ENCODE data around the gene SPC24.

SPC24 gene, protein sequence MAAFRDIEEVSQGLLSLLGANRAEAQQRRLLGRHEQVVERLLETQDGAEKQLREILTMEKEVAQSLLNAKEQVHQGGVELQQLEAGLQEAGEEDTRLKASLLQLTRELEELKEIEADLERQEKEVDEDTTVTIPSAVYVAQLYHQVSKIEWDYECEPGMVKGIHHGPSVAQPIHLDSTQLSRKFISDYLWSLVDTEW

DNA sequence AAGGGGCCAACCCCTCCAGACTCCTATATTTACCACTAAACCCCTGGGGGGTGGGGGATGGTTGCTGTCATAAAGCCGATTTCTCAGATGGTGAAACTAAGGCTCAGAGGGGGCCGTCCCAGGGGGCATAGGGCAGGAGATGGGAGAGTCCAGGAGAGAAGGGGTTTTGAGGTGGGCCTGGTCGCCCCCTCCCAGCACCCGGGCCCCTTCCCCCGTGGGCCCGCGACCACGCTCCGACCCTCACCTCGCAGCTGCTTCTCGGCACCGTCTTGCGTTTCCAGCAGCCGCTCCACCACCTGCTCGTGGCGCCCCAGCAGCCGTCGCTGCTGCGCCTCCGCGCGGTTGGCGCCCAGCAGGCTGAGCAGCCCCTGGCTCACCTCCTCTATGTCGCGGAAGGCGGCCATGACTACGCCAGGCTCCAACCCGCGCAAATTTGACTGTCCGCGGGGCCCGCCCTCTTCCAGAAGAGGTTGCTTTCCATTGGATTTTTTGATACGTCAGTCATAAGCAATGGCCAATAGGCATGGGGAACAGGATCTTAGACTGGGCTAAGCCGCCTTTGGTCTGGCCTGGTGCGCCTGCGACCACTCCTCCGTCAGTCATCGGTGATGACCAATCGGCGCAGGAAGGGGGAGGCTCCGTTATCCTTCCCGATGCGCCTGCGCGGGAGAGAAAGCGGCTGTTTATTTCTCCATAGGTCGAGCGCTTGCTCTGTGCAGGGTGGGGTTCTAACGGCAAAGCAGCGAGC, at the start of gene SPC24:
TSS of gene SPC24 (minus strand) at position 410 of the 748 bp plus-strand sequence. CDS start at position 404, 6 bp downstream.
- peak; percentile 70 to 85 (median 82) for DNase-seq (ENCODE audit: low read depth in 2 of 3, low spot score in 2 of 3)

DNA sequence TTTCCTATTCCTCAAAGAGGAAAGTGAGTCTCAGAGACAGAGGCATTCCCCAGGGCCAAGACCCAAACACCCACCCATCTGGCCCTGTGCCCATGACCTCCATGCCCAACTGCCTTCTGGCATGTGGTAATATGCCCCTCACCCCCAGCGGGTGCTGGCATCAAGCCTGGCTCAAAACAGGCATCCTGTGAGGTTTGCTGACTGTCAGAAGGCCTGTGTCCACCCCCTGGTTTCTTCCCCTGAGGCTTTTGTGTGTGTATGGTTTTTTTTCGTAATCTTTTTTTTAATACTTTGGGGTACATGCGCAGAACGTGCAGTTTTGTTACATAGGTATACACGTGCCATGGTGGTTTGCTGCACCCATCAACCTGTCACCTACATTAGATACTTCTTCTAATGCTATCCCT, 49.4 kb upstream of the SPC24 start:
- DNase-seq (ENCODE audit: low read depth in 2 of 3, low spot score in 2 of 3), result no peak

DNA sequence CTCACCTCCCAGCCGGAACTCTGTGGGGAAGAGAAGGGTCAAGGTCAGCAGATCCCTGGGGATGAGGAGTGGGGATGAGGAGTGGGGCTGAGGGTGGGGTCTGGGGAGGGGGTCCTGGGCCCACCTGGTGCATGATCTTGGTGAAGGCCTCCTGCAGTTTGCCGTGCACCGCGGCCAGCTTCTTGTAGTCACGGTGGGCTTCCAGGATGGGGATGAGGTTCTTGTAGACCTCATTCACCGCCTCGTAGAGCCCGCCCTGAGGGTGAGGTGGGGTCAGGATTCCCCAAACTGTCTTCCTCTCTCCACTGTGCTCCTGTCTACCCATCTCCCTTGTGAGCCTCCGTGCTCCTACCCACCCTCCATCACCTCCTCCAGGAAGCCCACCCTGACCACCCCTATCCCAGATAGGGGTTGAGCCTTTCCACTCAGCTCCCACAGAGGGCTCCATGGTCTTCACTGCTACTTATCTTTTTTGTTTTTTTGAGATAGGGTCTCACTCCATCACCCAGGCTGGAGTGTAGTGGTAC, 48.6 kb upstream of the SPC24 start:
- DNase-seq (ENCODE audit: low read depth in 2 of 3, low spot score in 2 of 3), result no peak

DNA sequence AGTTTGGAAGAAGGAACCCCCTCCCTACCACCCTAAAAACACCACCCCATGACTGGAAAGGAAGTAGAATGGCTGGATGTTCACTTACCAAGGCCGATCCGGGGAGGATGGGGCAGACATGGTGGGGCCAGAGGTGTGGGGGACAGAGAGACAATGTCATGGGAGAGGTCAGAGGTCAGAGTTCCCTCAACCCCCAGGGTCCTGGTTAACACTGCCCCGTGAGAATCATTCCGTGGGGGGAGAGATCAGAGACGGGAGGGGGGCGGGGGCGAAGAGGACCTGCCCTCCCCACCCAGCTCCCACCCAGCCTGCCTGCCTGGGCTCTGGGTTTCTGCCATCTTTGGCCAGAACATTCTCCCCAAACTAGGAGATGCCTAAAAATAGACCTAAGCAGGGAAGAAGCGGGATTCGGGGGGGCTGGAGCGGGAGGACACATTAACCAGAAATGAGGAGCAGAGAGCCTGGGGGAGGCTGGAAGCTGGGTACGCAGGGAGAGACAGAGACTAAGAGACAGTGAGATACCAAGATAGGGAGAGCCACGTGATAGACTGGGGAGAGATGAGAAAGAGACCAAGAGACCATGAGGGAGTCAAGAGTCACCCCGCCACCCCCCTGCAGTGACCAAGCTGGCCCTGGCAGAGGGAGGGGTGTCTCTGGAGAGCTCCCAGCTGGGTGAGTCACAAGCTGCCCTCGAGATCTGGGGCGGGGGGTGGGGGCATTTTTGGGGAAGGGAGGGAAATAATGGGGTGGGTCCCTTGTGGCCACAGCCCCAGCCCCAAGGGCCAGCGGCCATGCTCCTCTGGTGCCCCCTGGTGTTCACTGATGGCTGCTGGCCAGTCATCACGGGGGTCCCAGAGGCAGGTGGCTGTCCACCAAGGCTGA, 47.9 kb upstream of the SPC24 start:
- no peak for DNase-seq (ENCODE audit: low read depth in 2 of 3, low spot score in 2 of 3)

DNA sequence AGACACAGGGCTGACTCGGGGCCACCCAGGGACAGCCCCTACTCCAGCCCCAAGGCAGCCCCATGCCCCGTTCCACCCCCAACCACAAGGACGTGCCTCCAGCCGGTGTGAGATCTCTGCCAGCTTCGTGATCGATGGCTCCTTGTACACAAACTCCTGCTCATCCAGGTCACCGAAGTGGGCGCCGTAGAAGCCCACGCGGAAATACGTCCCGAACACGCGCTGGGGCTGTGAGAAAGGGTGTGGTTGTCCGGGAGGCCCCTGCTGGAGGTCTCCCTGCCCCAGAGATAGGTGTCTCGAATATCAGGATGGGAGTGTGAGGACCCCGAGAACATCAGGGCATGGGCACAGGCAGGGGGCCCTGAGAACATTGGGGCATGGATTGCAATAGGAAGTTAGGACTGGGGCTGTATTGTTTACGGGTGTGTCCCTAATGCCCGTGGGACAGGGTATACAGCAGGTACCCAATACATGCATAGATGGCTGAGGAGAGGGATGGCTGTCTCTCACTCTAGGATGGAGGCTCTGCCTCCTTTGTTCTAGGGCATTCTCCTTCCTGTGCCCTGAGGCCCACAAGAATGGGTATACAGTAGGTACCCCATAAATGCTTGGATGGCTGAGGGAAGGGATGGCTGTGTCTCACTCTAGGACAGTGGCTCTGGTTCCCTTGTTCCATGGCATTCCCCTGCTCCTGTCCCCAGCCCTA, 47.1 kb upstream of the SPC24 start:
- no peak for DNase-seq (ENCODE audit: low read depth in 2 of 3, low spot score in 2 of 3)

DNA sequence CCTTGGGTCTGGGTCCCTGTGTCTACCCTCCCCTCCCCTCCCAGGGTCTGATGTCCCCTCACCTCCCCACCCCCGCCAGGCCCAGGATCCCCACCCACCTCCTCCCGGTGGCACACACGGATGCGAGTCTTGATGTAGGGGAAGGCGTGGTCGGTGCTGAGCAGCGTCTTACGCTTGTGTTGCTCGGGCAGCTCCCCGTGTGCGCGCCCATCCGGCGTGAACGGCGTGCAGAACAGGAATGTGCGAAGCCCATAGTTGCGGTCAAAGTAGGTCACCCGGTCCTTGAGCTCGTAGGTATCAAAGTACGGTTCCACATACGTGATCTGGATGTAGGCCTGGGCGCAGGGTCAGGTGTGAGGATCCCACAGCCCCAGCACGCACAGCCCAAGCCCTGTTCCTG, 46.2 kb upstream of the SPC24 start:
- DNase-seq (ENCODE audit: low read depth in 2 of 3, low spot score in 2 of 3), result no peak

DNA sequence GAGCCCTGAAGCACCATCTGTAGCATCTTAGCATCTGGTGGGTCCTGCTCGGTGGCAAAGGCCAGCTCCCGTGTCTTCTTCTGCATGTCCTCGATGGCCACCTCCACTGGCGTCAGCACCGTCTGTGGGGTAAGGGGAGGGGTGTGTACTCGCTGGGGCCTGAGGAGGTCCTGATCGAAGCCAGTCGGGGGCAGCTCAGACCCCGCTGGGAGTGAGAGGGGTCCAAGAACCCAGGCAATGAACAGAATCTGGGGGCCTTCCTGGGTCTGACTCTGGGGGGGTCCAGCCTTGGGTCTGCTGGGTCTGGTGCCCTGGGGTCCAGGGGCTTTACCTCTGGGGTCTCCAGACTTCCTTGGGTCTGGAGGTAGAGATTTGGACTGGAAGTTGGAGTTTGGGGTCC, 45.3 kb upstream of the SPC24 start:
- no peak for DNase-seq (ENCODE audit: low read depth in 2 of 3, low spot score in 2 of 3)

DNA sequence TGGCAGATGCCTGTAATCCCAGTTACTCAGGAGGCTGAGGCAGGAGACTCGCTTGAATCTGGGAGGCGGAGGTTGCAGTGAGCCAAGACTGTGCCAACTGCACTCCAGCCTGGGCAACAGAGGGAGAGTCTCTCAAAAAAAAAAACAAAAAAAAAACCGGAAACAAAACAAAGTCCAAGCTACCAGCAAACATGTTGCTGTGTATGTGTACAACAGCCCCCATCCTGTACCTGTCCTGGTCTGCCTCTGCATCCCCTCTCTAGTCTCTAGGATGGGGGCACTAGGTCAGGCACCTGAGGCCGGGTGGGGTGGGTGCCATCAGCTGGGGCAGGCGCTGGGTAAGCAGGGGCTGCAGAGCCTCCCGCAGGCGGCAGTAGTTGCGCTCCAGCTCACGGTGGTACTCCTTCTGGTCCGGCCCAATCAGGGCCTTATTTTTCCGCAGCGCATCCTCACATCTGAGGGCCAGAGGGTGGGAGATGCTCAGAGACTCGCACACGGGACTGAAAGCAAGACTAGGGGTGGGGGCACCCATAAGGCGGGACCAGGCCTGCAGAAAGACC, 44.5 kb upstream of the SPC24 start:
- no peak for DNase-seq (ENCODE audit: low read depth in 2 of 3, low spot score in 2 of 3)

DNA sequence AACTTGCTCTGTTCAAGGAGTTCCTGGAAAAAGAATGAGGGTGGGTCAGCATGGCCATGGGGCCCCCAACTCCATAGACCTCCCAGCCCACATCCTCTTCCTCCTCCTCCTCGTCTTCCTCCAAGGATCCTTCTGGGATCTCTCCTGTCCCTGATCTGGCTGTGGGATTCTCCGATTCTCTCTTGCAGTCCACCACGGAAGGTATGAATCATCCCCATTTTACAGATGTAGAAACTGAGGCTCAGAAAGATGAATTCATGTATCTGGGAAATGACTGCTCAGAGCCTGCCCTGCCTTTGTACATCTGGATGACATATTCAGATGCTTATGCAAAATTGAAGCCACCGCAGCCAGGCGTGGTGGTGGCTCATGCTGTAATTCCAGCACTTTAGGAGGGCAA, 43.9 kb upstream of the SPC24 start:
- DNase-seq (ENCODE audit: low read depth in 2 of 3, low spot score in 2 of 3), result no peak

DNA sequence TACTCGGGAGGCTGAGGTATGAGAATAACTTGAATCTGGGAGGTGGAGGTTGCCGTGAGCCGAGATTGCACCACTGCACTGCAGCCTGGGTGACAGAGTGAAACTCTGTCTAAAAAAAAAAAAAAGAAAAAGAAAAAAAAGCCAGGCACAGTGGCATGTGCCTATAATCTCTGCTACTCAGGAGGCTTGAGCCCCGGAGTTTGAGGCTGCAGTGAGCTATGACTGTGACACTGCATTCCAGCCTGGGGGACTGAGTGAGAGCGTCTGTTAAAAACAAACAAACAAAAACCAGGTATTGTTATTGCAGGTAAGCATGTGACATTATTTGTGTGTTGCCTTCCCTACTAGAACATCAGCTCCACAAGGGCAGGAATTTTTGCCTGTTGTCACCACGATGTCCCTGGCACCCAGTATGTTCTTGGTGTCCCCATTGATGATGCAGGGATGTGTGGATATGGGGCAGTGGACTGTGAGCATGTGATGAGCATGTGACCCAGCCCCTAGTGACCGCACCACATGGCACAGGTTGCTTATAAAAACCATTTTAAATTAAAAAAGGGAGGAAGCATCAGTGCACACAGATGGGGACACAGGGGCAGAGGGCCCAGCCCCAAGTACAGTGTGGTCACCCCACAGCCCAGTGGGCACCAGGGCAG, 43.3 kb upstream of the SPC24 start:
- no peak for DNase-seq (ENCODE audit: low read depth in 2 of 3, low spot score in 2 of 3)

DNA sequence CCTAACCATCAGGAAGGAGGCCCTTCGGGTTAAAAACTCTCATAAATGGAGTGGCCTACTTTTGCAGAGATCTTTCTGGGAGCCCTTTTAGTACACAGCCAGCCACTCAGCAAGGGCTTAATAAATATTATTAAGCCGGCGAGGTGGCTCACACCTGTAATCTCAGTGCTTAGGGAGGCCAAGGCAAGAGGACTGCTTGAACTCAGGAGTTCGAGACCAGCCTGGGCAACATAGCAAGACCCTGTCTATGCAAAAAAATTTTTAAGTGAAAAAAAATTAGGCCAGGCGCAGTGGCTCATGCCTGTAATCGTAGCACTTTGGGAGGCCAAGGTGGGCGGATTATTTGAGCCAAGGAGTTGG, 42.6 kb upstream of the SPC24 start:
- DNase-seq (ENCODE audit: low read depth in 2 of 3, low spot score in 2 of 3), result no peak

DNA sequence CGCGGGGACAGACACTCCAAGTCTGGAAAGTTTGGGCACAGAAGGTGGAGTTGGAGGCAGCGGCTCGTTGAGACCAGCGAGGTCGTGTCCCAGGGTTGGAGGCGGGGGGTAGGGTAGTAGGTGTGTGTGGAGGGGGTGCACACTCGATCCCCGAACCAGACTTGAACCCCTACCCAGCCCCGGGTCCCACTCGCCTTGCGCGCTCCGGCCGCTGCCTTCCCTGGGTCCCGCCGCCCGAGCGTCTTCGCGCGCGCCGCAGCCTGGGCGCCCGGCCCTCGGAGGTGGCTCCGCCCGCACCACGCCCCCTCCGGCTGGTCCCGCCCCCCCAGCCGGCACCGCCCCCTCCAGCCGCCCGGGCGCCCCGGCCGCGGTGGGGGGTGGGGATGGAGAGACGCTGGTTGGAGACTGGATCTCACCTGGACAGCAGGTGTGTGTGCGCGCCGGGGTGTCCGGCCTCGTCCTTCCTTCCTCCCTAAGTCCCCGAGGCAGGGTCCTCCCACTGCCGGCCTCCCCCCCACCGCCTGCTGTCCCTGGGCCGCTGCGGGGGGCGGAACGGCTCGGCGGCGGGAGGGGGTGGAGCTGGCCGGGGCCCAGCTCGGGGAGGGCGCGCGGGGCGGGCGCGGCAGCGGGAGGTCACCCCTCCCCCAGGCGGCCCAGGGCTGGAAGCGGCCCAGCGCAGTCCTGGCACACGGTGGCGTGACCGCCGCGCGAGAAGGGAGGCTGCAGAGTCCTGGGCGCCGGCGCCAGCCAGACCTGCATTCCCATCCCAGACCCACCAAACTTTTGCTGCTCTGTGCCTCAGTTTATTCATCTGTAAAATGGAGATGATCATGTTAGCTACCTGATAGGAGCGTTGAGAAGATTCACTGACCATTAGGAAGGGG, 42.0 kb upstream of the SPC24 start, which contains the start of gene KANK2:
TSS of gene KANK2 (minus strand) at position 255 of the 884 bp plus-strand sequence. CDS start 3,034 bp downstream, outside the sequence.
- peak; percentile 56 to 67 (median 62) for DNase-seq (ENCODE audit: low read depth in 2 of 3, low spot score in 2 of 3)

DNA sequence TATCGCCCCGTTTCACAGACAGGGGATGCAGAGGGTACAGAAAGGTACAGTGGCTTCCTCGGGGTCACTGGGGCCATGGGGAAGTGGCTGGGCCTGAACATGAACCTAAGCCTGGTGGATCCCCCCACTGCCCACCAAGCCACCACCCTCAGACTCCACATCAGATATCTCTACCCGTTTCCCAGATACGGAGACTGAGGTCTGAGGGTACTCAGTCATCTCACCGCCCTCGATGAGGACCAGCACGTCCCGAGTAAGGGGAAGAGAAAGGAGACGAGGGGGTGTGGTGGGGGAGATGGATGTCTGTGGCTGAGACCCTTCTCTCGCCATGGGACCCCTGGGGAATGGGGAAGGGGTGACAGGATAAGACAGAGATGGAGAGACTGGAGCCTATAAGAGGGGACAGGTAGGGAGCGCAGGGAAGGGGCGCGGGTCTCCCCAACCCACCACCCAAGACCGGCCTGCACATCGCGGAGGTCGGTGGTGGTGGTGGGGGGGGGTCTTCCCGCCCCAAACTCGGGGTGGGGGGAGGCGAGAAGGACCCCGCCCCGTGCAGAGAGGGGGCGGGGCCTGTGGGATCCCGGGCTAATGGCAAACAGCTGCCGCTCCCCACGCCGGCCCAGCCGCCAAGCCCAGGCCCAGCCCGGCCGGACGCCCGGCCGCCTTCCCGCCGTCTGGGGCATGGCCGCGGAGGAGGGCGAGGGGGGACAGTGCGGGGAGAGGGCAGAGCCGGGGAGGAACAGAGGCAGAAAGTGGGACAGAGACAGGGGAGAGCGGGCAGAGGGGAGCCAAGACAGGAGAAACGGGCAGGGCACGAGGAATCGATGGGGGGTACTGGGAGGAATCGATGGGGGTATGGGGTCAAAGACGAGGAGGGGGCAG, 41.1 kb upstream of the SPC24 start:
- no peak for DNase-seq (ENCODE audit: low read depth in 2 of 3, low spot score in 2 of 3)

DNA sequence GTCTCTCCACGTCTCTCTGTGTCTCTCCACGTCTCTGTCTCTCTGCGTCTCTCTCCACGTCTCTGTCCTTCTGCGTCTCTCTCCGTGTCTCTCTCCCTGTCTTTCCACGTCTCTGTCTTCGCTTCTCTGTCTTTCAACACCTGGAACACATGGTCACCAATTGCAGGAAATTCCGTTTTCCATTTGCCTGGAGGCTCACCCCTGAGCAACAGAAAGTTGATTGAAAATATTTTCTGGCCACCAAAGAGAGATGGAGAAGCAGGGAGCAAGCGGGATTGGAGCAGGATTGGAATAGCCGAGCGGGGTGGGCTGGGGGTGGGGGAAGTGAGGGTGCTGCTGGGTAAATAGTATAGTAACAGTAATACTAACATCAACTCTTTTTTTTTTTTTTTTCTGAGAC, 40.1 kb upstream of the SPC24 start:
- DNase-seq (ENCODE audit: low read depth in 2 of 3, low spot score in 2 of 3), result no peak

DNA sequence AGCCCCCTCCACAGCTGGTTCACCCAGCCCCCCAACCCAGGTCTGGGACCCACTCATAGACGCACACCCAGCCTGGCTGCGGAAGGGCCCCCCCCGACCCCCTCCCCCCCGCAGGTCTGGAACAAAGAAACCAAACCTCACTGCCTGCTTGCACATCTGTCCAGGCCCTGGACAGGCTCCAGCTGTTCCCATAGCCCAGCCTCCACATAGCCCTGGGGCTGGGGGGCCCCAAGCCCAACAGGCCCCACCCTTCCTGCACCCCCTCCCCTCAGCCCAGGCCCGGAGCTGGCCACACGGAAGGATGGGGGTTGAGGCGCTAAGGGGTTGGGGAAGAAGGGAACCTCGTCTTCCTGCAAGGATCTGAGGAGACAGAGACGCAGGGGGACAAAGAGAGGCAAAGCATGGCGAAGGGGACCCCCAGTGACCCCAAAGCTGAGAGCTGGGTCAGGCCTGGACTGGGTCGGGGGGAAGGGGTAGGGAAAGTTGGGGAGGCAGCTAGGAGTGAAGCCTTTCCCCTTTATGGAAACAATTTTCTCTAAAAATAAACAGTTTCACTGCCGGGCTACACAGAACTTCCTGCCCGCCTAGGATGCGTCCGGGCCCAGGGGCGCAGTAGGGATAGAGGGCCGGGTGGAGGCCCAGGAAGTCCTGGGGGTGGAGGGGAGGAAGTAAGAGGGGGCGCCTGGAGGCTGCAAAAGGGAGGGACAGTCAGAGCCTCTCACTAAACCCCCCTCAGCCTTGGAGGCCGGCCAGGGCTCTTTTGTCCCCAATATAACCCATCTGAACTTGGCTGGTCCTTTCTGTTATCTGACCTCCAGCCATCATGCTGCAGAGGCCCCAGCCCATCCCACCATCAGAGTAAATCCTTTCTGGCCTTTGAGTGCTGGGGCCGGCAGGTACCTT, 39.3 kb upstream of the SPC24 start:
- no peak for DNase-seq (ENCODE audit: low read depth in 2 of 3, low spot score in 2 of 3)

DNA sequence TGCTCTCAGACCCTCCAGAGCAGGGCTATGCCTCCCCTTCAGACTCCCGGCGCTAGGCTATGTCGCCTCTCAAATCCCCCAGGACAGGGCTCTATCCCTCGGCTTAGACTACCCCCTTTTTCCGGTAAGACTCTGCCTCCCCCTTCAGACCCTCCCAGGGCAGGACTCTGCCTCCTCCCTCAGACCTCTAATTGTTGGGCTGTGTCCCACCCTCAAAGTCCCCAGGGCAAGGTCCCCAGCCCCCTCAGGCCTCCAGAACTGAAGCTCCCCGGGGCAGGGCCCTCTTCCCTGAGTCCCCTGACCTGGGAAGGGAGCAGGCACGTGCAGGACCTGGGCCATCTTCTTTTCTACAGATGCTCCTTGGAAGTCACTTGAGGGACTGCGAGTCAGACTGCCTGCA, 38.6 kb upstream of the SPC24 start:
- DNase-seq (ENCODE audit: low read depth in 2 of 3, low spot score in 2 of 3), result no peak
